Hepatocyte (in vitro differentiated cells): ENCODE data around the gene PFDN4. TPM values are rescaled to one million over a fixed set of nuclear protein-coding genes. Genes with fewer than 3 reads are reported as not detected.
"Not testable (repeated sequence)": the region's sequence is repeated elsewhere in the genome, so short reads cannot be mapped to it uniquely, and the experiment has no call there.

Experiments used
- DNase-seq: peaks from one replicate; pipeline ENCODE4 v3.0.0-alpha.2; 2016; ENCODE audit warnings: low spot score
- H2AFZ ChIP-seq: fragments of 200-600 bp; sonication (generic); 2 replicates; pipeline ENCODE4 v1.6.0; 2016; ENCODE audit warnings: antibody characterized with exemption, mild to moderate bottlenecking
- H3K27ac ChIP-seq: fragments of 200-600 bp; sonication (generic); 2 replicates; pipeline ENCODE4 v1.5.1; 2016; ENCODE audit warnings: mild to moderate bottlenecking
- H3K27me3 ChIP-seq: fragments of 200-600 bp; sonication (generic); 2 replicates; pipeline ENCODE4 v1.6.1; 2016
- H3K36me3 ChIP-seq: fragments of 200-600 bp; sonication (generic); replicated peaks from 2 replicates; pipeline ENCODE4 v1.5.1; 2016; ENCODE audit warnings: low read depth; ENCODE audit not compliant: insufficient read depth
- H3K4me1 ChIP-seq: fragments of 200-600 bp; sonication (generic); 2 replicates; pipeline ENCODE4 v1.5.1; 2016; ENCODE audit warnings: mild to moderate bottlenecking, moderate library complexity; ENCODE audit not compliant: insufficient read depth
- H3K4me2 ChIP-seq: fragments of 200-600 bp; sonication (generic); 2 replicates; pipeline ENCODE4 v1.6.0; 2016
- H3K4me3 ChIP-seq: fragments of 200-600 bp; sonication (generic); 2 replicates; pipeline ENCODE4 v1.5.1; 2016; ENCODE audit warnings: mild to moderate bottlenecking
- H3K79me2 ChIP-seq: fragments of 200-600 bp; sonication (generic); 2 replicates; pipeline ENCODE4 v1.6.0; 2017; ENCODE audit warnings: mild to moderate bottlenecking
- H3K9me2 ChIP-seq: fragments of 200-600 bp; sonication (generic); replicated peaks from 2 replicates; pipeline ENCODE4 v1.6.0; 2017; ENCODE audit warnings: mild to moderate bottlenecking; ENCODE audit not compliant: insufficient read depth
- H3K9me3 ChIP-seq: fragments of 200-600 bp; sonication (generic); 2 replicates; pipeline ENCODE4 v1.5.1; 2016; ENCODE audit warnings: low read depth, mild to moderate bottlenecking
- H4K20me1 ChIP-seq: fragments of 200-600 bp; sonication (generic); 2 replicates; pipeline ENCODE4 v1.6.0; 2016; ENCODE audit warnings: mild to moderate bottlenecking; ENCODE audit not compliant: insufficient read depth, poor library complexity, severe bottlenecking
- EZH2 ChIP-seq: fragments of 200-600 bp; sonication (generic); IDR thresholded peaks from 2 replicates; pipeline ENCODE4 v1.6.1; 2016; ENCODE audit warnings: antibody characterized with exemption, mild to moderate bottlenecking, borderline replicate concordance
- EZH2phosphoT487 ChIP-seq: fragments of 200-600 bp; sonication (generic); IDR thresholded peaks from one replicate; pipeline ENCODE4 v1.6.1; 2018; ENCODE audit warnings: antibody characterized with exemption, mild to moderate bottlenecking, low read depth, moderate library complexity; ENCODE audit not compliant: unreplicated experiment, severe bottlenecking
- WGBS: methylation state at CpG from one replicate; pipeline ENCODE4 v1.1.6; 2016; ENCODE audit warnings: low lambda C conversion rate; ENCODE audit errors: missing lambda C conversion rate; 5-methylcytosine and 5-hydroxymethylcytosine counted together
- polyA plus RNA-seq: library from polyadenylated mRNA; unstranded; fragments of >200 nt; fragmentation: Nextera tagmentation; extraction: Ambion mirVana; gene quantifications from 2 replicates; pipeline ENCODE4 v1.2.1, GENCODE V29; 2016
- total RNA-seq: library from RNA; depleted of rRNA; stranded (reverse); fragments of >200 nt; gene quantifications from 2 replicates; pipeline ENCODE4 v1.2.3, GENCODE V29; 2014
- TF ChIP-seq, protein P1 (sequence below): fragments of 200-600 bp; sonication (generic); IDR thresholded peaks from 2 replicates; pipeline ENCODE4 v1.5.1; 2016; ENCODE audit warnings: antibody characterized with exemption, mild to moderate bottlenecking; ENCODE audit not compliant: poor library complexity

PFDN4 gene
- total and polyA plus RNA-seq, 2 experiments from 2014 or later, result 40.0 to 121 TPM

DNA sequence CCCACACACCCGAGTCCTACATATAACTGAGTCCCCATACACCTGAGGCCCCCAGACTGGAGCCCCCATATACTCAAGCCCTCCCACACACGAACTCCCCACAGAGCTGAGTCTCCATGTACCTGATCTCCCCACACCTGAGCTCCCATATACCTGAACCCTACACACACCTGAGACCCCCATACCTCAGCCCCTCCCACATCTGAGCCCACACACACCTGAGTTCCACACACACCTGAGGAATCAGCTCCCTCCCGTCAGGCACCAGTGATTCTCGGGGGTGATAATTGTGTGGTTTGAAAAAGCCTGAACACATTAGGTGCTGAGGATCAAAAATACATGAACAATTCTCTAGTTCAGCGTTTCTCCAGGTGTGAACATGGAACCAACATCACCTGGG lies 15.4 kb downstream of the PFDN4 start:
- no peak overlapping the region for H3K4me3 ChIP-seq
- 79% methylated on average over 5 of the region's 5 CpGs for whole genome bisulfite sequencing
- no peaks in the 10 kb centered on the region for H3K36me3 ChIP-seq
- H2AFZ ChIP-seq, result no peak overlapping the region
- H3K9me3 ChIP-seq, result no peaks in the 10 kb centered on the region
- no peak for DNase-seq
- no peaks in the 10 kb centered on the region for H4K20me1 ChIP-seq
- H3K27ac ChIP-seq, result no peak overlapping the region
- no peaks in the 10 kb centered on the region for H3K79me2 ChIP-seq
- H3K4me2 ChIP-seq, result no peak overlapping the region
- peaks cover 11% of the 10 kb centered on the region for H3K4me1 ChIP-seq
- H3K9me2 ChIP-seq, result no peaks in the 10 kb centered on the region
- no peaks in the 10 kb centered on the region for H3K27me3 ChIP-seq
- TF ChIP-seq, protein P1, sequence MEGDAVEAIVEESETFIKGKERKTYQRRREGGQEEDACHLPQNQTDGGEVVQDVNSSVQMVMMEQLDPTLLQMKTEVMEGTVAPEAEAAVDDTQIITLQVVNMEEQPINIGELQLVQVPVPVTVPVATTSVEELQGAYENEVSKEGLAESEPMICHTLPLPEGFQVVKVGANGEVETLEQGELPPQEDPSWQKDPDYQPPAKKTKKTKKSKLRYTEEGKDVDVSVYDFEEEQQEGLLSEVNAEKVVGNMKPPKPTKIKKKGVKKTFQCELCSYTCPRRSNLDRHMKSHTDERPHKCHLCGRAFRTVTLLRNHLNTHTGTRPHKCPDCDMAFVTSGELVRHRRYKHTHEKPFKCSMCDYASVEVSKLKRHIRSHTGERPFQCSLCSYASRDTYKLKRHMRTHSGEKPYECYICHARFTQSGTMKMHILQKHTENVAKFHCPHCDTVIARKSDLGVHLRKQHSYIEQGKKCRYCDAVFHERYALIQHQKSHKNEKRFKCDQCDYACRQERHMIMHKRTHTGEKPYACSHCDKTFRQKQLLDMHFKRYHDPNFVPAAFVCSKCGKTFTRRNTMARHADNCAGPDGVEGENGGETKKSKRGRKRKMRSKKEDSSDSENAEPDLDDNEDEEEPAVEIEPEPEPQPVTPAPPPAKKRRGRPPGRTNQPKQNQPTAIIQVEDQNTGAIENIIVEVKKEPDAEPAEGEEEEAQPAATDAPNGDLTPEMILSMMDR, result no peak
- no peak for TF ChIP-seq EZH2
- no peak for TF ChIP-seq EZH2phosphoT487

DNA sequence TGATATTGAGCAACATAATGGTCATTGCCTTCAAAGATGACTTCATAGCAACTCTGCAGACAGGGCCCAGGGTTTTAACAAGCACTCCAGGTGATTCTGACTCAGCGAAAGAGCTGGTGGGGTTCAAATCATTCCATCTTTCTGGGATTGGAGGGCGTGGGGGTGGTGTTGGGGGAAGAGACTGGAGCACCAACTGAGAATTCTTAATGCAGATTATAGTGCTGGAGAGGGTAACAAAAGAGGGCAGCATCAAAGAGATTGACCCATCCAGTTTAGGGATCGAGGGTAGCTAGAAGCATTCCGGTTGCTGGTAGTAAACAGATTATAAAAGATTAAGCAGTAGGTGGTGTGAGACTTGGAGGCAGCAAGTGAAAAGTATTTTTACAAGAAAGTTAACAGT lies 15.9 kb downstream of the PFDN4 start:
- peaks cover 11% of the 10 kb centered on the region for H3K4me1 ChIP-seq
- TF ChIP-seq EZH2phosphoT487 (no peak), EZH2 (no peak)
- TF ChIP-seq, protein P1, result no peak
- no peaks in the 10 kb centered on the region for H3K36me3 ChIP-seq
- H3K9me3 ChIP-seq, result no peaks in the 10 kb centered on the region
- H3K4me2 ChIP-seq, result no peak overlapping the region
- H3K9me2 ChIP-seq, result no peaks in the 10 kb centered on the region
- no peak overlapping the region for H3K4me3 ChIP-seq
- DNase-seq, result no peak
- no peaks in the 10 kb centered on the region for H3K27me3 ChIP-seq
- 41% methylated on average over 4 of the region's 4 CpGs for WGBS
- H3K27ac ChIP-seq, result no peak overlapping the region
- no peaks in the 10 kb centered on the region for H4K20me1 ChIP-seq
- no peak overlapping the region for H2AFZ ChIP-seq
- no peaks in the 10 kb centered on the region for H3K79me2 ChIP-seq

DNA sequence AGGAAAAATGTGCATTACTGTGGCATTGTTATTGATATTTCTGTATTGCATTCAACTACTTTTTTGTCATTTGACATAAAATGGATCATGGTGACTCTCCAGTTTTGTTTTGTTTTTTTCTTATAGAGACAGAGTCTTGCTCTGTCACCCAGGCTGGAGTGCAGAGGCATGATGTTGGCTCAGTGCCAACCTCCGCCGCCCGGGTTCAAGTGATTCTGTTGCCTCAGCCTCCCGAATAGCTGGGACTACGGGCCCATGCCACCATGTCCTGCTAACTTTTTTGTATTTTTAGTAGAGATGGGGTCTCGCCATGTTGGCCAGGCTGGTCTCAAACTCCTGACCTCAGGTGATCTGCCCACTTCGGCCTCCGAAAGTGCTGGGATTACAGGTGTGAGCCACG lies 16.8 kb downstream of the PFDN4 start:
- H3K4me1 ChIP-seq, result peaks cover 15% of the 10 kb centered on the region
- not testable (repeated sequence) for H4K20me1 ChIP-seq, H3K27me3 ChIP-seq, H3K4me3 ChIP-seq, H3K27ac ChIP-seq, H3K79me2 ChIP-seq, H2AFZ ChIP-seq, H3K36me3 ChIP-seq, H3K9me2 ChIP-seq, DNase-seq, H3K9me3 ChIP-seq, H3K4me2 ChIP-seq
- WGBS, result 87% methylated on average over 9 of the region's 9 CpGs

DNA sequence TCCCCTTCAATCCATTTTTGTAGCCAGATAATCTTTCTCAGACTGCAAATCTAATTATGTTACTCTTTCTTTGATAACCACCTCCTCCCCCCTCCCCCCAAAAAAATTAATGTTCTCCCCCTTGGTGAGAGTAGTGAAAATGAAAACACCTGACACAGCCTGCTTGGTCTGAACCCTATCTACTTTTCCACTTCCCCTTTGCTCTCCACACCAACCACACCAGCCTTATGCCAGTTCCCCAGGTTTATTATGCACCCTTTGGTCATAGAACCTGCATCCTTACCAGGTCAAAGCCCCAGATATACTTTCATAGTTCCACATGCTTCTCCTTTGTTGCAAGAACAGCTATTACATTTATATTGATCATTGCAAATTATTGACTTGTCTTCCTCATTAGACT lies 19.4 kb downstream of the PFDN4 start:
- TF ChIP-seq, protein P1, result no peak
- TF ChIP-seq EZH2 (no peak), EZH2phosphoT487 (no peak)
- H3K4me3 ChIP-seq, result no peak overlapping the region
- no peak overlapping the region for H3K4me2 ChIP-seq
- H4K20me1 ChIP-seq, result no peaks in the 10 kb centered on the region
- no peaks in the 10 kb centered on the region for H3K36me3 ChIP-seq
- no peaks in the 10 kb centered on the region for H3K79me2 ChIP-seq
- H3K27ac ChIP-seq, result no peak overlapping the region
- no peaks in the 10 kb centered on the region for H3K27me3 ChIP-seq
- no peak overlapping the region for H2AFZ ChIP-seq
- H3K4me1 ChIP-seq, result peaks cover 11% of the 10 kb centered on the region
- H3K9me3 ChIP-seq, result no peaks in the 10 kb centered on the region
- H3K9me2 ChIP-seq, result no peaks in the 10 kb centered on the region
- no peak for DNase-seq
